GM19395 (cell line): Measurements from ENCODE around the gene IRX3.

Experiments
- ATAC-seq: cut with Tn5 transposase; IDR thresholded peaks from one replicate; pipeline ENCODE4 v1.9.1; 2021; ENCODE audit warnings: mild to moderate bottlenecking, moderate library complexity; ENCODE audit not compliant: unreplicated experiment

Gene IRX3

GRCh38 chr16:54291656-54292487, 5.3 kb upstream of the IRX3 start:
- ATAC-seq: no peak

- ATAC-seq: no peak
These were observed 4.5 kb upstream of the IRX3 start for GRCh38 chr16:54290833-54291655.

GRCh38 chr16:54289945-54290832, 3.6 kb upstream of the IRX3 start:
- ATAC-seq: no peak

GRCh38 chr16:54289242-54289944, 2.8 kb upstream of the IRX3 start:
- no peak for ATAC-seq

- ATAC-seq: no peak
These were observed 2.3 kb upstream of the IRX3 start for GRCh38 chr16:54288835-54289241.

- ATAC-seq: no peak
These were observed 1.6 kb upstream of the IRX3 start for GRCh38 chr16:54288030-54288834.

GRCh38 chr16:54287131-54288029, 793 bp upstream of the IRX3 start:
- ATAC-seq: no peak

GRCh38 chr16:54286090-54286365, 559 bp downstream of the IRX3 start:
- no peak for ATAC-seq

GRCh38 chr16:54285414-54286089, 1.0 kb downstream of the IRX3 start:
- ATAC-seq: no peak

- ATAC-seq: no peak
These were observed 1.6 kb downstream of the IRX3 start for GRCh38 chr16:54284931-54285413.

- no peak for ATAC-seq
These were observed 2.2 kb downstream of the IRX3 start for GRCh38 chr16:54284319-54284930.

- ATAC-seq: no peak
These were observed 2.8 kb downstream of the IRX3 start for GRCh38 chr16:54283725-54284318.

- no peak for ATAC-seq
These were observed 3.5 kb downstream of the IRX3 start for GRCh38 chr16:54282928-54283724.

GRCh38 chr16:54282202-54282927, 4.2 kb downstream of the IRX3 start:
- no peak for ATAC-seq

GRCh38 chr16:54281535-54282201, 4.9 kb downstream of the IRX3 start:
- ATAC-seq: no peak
